HG03039 (cell line): ENCODE data around the gene TGOLN2.
A peak's percentile ranks its signal among the peaks of the same experiment; 100 is the strongest.
"Not testable (repeated sequence)": the region's sequence is repeated elsewhere in the genome, so short reads cannot be mapped to it uniquely, and the experiment has no call there.

Experiments used
- ATAC-seq: cut with Tn5 transposase; IDR thresholded peaks from one replicate; pipeline ENCODE4 v1.9.1; 2021; ENCODE audit warnings: mild to moderate bottlenecking, moderate library complexity; ENCODE audit not compliant: unreplicated experiment

The TGOLN2 gene

GRCh38 chr2:85327822-85328617 is at the start of gene TGOLN2:
TGOLN2 (minus strand) TSS chr2:85327989; CDS start chr2:85327962, 27 bp downstream.
- ATAC-seq: peak; percentile 79

- ATAC-seq: no peak
These were observed 49.3 kb upstream of the TGOLN2 start for GRCh38 chr2:85377083-85377482.

DNA sequence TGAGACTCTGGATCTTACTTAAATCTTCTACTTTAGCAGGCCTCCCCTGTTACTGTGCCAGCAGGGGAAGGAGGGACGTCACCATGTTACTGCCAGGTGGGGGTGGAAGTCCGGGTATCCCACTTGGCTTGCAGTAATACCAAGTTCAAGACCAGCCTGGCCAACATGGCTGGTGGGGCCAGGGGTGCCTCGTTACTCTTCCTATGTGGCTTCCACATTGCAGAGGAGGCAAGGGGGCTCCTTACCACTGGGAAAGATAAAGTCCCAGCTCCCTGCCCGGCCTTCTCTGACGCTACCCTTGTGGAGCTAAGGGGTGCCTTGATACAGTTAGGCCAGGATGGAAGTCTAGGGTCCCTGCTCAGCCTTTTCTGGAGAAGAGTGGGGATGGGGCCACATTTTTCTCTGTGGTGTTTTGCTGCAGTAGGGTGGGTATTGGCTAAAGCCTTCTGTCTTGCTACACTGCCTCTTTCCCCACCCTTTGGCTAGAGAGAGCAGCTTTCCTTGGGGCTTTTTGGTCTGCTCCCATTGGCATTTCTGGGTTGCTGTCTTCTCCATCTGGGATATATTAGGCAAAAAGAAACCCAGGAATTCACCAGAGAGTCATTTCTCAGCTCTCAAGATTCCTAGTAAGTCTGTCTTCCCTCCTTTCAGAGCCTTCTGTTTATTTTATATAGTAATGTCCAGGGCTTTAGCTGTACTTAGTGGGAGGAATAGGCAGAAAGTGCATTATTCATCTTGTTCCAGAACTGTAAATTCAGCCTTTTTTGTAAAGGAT is 48.7 kb upstream of the TGOLN2 start:
- no peak for ATAC-seq

DNA sequence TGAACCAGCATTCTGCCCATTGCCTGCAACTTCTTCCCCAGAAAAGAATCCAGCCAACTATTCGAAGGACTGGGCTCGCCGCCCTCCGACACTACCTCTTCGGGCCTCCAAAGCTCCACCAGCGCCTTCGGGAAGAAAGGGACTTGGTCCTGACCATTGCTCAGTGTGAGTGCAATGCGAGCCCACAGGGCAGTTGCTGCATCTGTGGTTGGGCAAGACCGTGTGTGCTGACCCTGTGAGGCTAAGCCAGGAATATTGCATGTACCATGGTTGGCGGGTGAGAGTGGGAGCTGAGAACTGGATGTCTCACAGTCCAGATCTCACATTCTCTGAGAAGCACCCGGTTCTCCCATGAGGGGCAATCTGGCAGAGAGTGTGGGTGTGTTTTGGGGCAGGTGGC is 43.3 kb upstream of the TGOLN2 start:
- ATAC-seq: no peak

DNA sequence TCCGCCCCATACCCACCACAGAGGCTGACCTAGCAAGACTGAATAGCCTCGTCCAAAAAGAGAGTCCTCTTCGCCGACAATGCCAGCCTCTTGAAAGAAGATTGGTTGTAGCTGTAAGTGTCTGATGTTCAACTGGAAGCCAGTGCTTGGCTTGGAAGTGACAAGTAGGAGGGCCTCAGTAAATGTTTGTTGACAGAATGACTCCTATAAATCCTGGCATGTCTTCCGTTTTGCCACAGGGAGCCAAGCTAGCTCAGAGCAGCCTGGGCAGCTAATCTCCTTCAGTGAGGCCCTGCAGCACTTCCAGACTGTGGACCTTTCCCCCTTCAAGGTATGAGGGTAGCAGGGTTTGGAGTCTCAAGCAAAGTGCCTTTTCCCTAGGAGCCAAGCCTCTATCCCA is 41.7 kb upstream of the TGOLN2 start:
- no peak for ATAC-seq

DNA sequence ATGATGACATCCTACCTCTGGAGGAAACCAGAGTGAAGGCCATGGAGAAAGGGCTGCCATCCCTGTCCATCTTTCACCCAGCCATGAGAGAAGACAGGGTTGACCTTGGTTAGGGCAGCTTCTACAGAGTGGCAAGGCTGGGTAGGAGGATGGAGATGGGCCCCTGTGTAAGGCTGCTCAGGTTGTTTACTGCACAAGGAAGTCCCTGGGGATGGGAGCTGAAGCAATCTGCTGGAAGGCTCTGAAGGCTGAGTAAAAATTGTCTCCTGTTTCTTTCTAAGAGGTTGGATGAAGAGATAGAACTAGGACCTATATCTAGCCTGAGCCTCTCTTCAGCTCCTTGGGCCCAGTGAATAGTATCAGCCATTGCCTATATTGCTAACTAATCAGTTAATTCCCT is 41.1 kb upstream of the TGOLN2 start:
- no peak for ATAC-seq

GRCh38 chr2:85367180-85367579 is 39.4 kb upstream of the TGOLN2 start:
- no peak for ATAC-seq

DNA sequence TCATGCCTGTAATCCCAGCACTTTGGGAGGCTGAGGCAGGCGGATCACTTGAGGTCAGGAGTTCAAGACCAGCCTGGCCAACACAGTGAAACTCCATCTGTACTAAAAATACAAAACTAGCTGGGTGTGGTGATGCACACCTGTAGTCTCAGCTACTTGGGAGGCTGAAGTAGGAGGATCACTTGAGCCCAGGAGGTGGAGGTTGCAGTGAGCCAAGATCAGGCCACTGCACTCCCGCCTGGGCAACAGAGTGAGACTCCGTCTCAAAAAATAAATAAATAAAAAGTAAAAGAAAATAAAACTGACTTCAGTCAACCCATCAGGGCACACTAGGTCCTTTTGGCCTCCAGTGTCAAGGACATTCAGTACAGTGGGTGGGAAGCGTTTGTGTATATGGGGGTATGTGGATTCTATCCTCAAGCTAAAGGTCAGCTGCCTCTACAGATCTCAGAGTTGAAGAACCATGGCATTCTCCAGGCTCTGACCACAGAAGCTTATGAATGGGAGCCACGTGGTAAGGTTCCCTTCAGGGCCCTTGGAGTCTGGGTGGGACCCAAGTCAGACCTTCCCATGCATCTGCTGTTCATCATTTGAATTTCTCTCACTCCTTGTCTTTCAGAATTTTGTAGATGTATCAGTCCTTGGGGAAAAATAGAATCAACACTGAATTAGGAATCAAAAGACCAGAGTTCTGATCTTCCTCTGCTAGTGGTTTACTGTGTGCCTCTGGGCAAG is 35.0 kb upstream of the TGOLN2 start:
- ATAC-seq: not testable (repeated sequence)

DNA sequence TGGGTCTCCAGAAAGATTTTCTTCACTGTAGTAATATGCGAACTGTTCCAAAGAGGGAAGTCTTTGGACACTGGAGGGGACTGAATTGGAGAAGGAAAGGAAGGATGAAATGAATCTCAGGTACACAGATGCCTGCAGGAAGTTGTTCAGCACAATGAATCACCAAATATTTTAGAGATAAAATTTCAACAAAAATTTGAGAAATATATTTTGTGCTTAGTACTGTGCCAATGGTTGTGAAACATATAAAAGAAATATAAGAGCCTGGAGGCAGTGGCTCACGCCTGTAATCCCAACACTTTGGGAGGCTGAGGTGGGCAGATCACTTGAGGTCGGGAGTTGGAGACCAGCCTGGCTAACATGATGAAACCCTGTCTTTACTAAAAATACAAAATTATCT is 29.9 kb upstream of the TGOLN2 start:
- no peak for ATAC-seq

GRCh38 chr2:85356186-85356585 is 28.4 kb upstream of the TGOLN2 start:
- no peak for ATAC-seq

DNA sequence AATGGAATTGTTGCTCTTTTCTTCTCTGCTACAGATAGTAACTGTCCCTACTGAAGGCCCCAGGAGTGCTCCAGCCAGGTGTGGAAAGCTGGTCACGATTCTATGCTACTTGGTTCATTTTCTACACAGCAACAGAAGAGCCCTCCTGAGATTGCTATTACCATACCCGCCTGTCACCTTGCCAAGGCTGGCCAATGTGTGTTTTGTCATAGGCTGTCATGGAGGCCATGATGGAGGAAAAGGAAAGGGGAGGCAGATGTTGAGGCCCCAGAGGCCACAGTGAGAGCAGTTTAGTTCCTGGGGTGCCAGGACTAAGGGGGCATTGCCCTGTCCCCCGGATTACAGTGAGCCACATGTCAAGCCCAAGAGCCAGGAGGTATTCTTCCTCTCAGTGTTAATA is 27.7 kb upstream of the TGOLN2 start:
- ATAC-seq: no peak

- peak; percentile 1 for ATAC-seq
These were observed 27.3 kb upstream of the TGOLN2 start for GRCh38 chr2:85355073-85355410.

DNA sequence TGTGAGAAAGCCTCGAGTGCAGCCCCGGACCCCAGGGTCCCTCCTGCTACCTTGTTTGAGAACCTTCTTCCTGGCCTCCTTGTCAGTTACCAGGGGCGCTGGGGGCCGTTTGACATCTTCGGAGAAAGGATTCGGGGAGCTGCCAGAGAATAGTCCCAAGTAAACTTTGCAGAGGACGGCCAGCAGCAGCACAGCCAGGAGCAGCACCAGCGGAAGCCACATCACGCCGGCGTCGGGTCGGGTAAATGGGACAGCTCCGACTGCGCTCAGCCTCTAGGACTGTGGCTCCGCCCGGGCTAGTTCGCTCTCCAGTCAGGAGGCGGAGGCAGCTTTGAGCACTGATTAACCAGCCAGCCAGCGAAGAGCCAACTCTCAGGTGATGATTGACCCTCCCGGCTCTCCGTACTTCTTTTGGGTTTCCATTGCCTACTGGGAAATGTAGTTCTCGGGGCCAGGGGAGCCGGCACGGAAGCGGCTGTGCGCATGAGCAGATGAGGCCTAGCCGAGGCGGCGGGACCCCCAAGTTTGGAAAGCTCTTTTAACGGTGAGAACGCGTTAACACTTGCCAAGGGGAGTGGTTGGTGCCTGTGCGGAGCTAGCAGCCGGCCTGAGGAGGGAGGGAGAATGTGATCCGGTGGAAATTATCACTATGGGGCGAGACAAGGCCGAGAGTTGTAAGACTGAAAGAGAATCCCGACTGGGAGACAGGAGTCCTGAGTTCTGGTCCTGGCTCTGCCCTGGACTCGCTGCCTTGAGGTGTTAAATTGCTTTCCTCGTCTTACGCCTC is 26.7 kb upstream of the TGOLN2 start, which contains the start of the genes ELMOD3 and RETSAT:
Gene ELMOD3 (plus strand): TSS at position 484 of the 787 bp plus-strand sequence. CDS start 2,430 bp downstream, outside the sequence.
Gene RETSAT (minus strand): TSS at position 243 of the 787 bp plus-strand sequence. CDS start 21 bp downstream, at position 222.
- ATAC-seq: peak; percentile 97

DNA sequence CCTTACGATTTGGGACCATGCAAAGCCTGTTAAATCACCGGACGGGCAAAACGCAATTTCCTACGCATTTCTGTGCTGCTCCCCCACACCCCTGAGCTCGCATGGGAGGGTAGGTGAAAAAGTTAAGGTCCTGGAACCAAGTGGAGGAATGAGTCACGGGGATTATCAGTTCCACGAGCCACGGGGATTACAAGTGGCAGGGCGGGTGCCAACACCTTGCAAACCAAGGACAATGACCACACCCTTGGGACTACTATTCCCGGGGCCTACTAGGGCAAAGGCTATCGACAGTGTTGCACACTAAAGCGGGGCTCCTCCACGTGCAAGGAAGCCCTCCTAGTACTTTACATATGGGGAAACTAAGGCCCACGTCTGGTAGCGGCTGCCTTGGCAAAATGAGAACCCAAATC is 26.1 kb upstream of the TGOLN2 start:
- ATAC-seq: peak; percentile 8

- no peak for ATAC-seq
These were observed 19.8 kb upstream of the TGOLN2 start for GRCh38 chr2:85347599-85347998.

DNA sequence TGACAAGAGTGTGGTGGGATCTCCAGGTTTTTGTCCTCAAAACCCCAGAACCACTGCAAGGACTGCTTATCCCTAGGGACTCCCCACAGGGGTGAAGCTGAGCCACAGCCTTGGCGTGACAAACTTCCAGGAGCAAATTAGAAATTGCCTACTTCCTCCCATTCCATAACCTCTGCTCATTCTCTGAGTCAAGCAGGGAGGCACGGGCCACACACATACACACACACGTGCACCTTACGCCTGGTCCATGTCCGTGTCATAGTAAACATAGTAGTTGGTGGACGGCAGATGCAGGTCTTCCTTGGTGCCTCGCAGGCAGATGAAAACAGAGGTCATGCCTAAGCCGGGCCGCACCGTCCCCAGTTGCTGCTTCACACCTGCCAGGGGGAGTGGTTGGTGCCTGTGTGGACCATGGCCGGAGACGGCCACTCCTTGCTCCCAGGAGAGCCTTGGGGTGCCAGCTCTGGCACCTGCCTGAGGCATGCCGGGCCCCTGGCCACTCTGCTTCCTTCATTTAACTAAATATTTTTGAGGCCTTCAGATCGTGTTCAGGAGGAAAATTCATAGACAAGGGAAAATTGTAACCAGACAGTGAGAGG is 16.7 kb upstream of the TGOLN2 start:
- no peak for ATAC-seq

DNA sequence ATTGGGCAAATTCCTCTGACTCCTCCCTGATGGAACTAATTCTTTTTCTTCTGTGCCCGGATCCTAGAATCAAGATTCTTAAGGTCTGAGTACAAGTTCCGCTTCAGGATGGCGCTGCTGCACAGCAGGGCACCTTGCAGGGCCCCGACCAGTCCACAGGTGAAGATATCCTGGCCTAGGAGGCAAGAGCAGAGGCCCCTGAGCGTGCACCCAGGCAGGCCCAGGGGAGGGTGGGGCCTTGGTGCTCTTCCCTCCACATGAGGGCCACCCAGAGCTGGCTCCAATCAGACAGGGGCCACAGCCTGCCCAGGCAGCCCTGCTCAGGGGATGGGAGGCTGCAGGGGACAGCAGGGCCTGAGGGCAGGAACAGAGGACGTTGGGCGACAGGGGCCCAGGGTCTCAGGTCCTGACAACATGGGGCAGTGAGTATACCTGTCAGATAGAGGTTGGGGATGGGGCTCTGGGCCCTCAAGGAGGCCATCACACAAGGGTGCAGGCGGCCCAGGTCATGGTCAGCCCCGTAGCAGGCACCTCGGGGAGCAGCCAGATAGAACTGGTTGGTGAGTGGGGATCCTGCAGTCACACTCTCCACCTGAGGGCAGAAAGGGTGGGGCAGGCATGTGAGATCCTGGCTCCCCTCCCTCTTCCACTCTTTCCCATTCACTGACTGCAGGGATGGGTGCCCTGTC is 15.6 kb upstream of the TGOLN2 start:
- ATAC-seq: not testable (repeated sequence)

- no peak for ATAC-seq
These were observed 14.4 kb upstream of the TGOLN2 start for GRCh38 chr2:85342156-85342555.

- no peak for ATAC-seq
These were observed 13.7 kb upstream of the TGOLN2 start for GRCh38 chr2:85341269-85342029.
